Stimulated activated naive CD4-positive, alpha-beta T cell treated with Interleukin-2 at 50 U/mL for 16 hours (primary cell): Measurements from ENCODE around the gene PROB1.
"Not testable (repeated sequence)": the region's sequence is repeated elsewhere in the genome, so short reads cannot be mapped to it uniquely, and the experiment has no call there.

ENCODE experiments used
- DNase-seq: peaks from one replicate; lab custom pipeline; 2025; lab: John Stamatoyannopoulos, UW

The PROB1 gene

GRCh38 chr5:139394654-139395566 lies at the start of gene PROB1:
Gene PROB1, minus strand, starts transcription at chr5:139395104. Its CDS starts 23 bp downstream, at chr5:139395081.
- DNase-seq, result no peak

GRCh38 chr5:139443831-139444453 lies 49.0 kb upstream of the PROB1 start:
- DNase-seq, result no peak

GRCh38 chr5:139440416-139440815 lies 45.5 kb upstream of the PROB1 start:
- not testable (repeated sequence) for DNase-seq

- peak; percentile 89 for DNase-seq
Observed at GRCh38 chr5:139439013-139439903, 44.4 kb upstream of the PROB1 start, which contains the start of gene DNAJC18. Gene DNAJC18, minus strand, starts transcription at chr5:139439525. Its CDS starts 80 bp downstream, at chr5:139439445.

- DNase-seq, result no peak
Observed at GRCh38 chr5:139438707-139439012, 43.8 kb upstream of the PROB1 start.

- no peak for DNase-seq
Observed at GRCh38 chr5:139435676-139436075, 40.8 kb upstream of the PROB1 start.

- DNase-seq, result no peak
Observed at GRCh38 chr5:139431706-139432105, 36.8 kb upstream of the PROB1 start.

- DNase-seq, result no peak
Observed at GRCh38 chr5:139430015-139430414, 35.1 kb upstream of the PROB1 start.

GRCh38 chr5:139426203-139426885 lies 31.4 kb upstream of the PROB1 start:
- DNase-seq, result no peak

- no peak for DNase-seq
Observed at GRCh38 chr5:139425497-139425896, 30.6 kb upstream of the PROB1 start.

GRCh38 chr5:139422307-139422893 lies 27.5 kb upstream of the PROB1 start:
- peak; percentile 9 for DNase-seq

- DNase-seq, result no peak
Observed at GRCh38 chr5:139419226-139420192, 24.6 kb upstream of the PROB1 start.

GRCh38 chr5:139418793-139419192 lies 23.9 kb upstream of the PROB1 start:
- no peak for DNase-seq

GRCh38 chr5:139417214-139417613 lies 22.3 kb upstream of the PROB1 start:
- DNase-seq, result no peak

GRCh38 chr5:139416651-139417050 lies 21.7 kb upstream of the PROB1 start:
- no peak for DNase-seq

GRCh38 chr5:139415869-139416268 lies 21.0 kb upstream of the PROB1 start:
- no peak for DNase-seq

- peak; percentile 17 for DNase-seq
Observed at GRCh38 chr5:139415221-139415861, 20.4 kb upstream of the PROB1 start.

- no peak for DNase-seq
Observed at GRCh38 chr5:139414581-139415130, 19.8 kb upstream of the PROB1 start.

- DNase-seq, result no peak
Observed at GRCh38 chr5:139413963-139414362, 19.1 kb upstream of the PROB1 start.
